Cardiac muscle cell (in vitro differentiated cells and primary cell): ENCODE measurements around the gene RAB3A. TPM values are rescaled to one million over a fixed set of nuclear protein-coding genes. Genes with fewer than 3 reads are reported as not detected.
"Not testable (repeated sequence)": the region's sequence is repeated elsewhere in the genome, so short reads cannot be mapped to it uniquely, and the experiment has no call there.

Source experiments
- DNase-seq, 2 donors: peaks; one replicate each; pipeline versions ENCODE4 v3.0.0 to v3.0.0-alpha.2; 2010 to 2017; ENCODE audit warnings: low read depth in 1 of 2, low spot score in 1 of 2
- H3K27ac ChIP-seq: fragments of 200-600 bp; sonication (generic); 2 replicates; pipeline ENCODE4 v1.5.1; 2016
- H3K27me3 ChIP-seq: fragments of 200-600 bp; sonication (generic); 2 replicates; pipeline ENCODE4 v1.6.0; 2016; ENCODE audit warnings: control low read depth
- H3K36me3 ChIP-seq: fragments of 200-600 bp; sonication (generic); 2 replicates; pipeline ENCODE4 v1.5.1; 2016; ENCODE audit warnings: control low read depth
- H3K4me1 ChIP-seq: fragments of 200-600 bp; sonication (generic); 2 replicates; pipeline ENCODE4 v1.8.1; 2017; ENCODE audit warnings: low read depth, mild to moderate bottlenecking, mixed run types
- H3K4me3 ChIP-seq: fragments of 200-600 bp; sonication (generic); 2 replicates; pipeline ENCODE4 v1.5.1; 2016; ENCODE audit warnings: mild to moderate bottlenecking
- H3K9me3 ChIP-seq: fragments of 200-600 bp; sonication (generic); 2 replicates; pipeline ENCODE4 v1.5.1; 2017; ENCODE audit warnings: low read depth, mild to moderate bottlenecking, control low read depth
- CTCF ChIP-seq: IDR thresholded peaks from 2 replicates; pipeline ENCODE4 v1.5.1; 2012; ENCODE audit warnings: low read depth, mild to moderate bottlenecking, low read length
- polyA plus RNA-seq: library from polyadenylated mRNA; unstranded; fragments of >200 nt; fragmentation: Nextera tagmentation; extraction: Ambion mirVana; gene quantifications from 2 replicates; pipeline ENCODE4 v1.2.1, GENCODE V29; 2016
- total RNA-seq: library from RNA; depleted of rRNA; stranded (reverse); fragments of >200 nt; gene quantifications from 2 replicates; pipeline ENCODE4 v1.2.3, GENCODE V29; 2016

RAB3A gene
- total and polyA plus RNA-seq, 2 experiments from 2014 or later = 12.5 to 13.0 TPM

- no peaks in the 10 kb centered on the region for H3K36me3 ChIP-seq
- H3K4me3 ChIP-seq = no peak overlapping the region
- no peaks in the 10 kb centered on the region for H3K27me3 ChIP-seq
- no peaks in the 10 kb centered on the region for H3K9me3 ChIP-seq
- no peak for TF ChIP-seq CTCF
- no peak overlapping the region for H3K27ac ChIP-seq
- no peaks in the 10 kb centered on the region for H3K4me1 ChIP-seq
- DNase-seq = no peak
These were observed 12.9 kb upstream of the RAB3A start for GRCh38 chr19:18216789-18217188.

- Histone ChIP-seq H3K27ac (no peak overlapping the region), H3K4me1 (no peaks in the 10 kb centered on the region), H3K36me3 (no peaks in the 10 kb centered on the region), H3K9me3 (no peaks in the 10 kb centered on the region), H3K4me3 (no peak overlapping the region), H3K27me3 (no peaks in the 10 kb centered on the region)
- TF ChIP-seq CTCF = no peak
- peak in 1 of 2 donors; percentile 28 for DNase-seq
These were observed 11.1 kb upstream of the RAB3A start for GRCh38 chr19:18214779-18215433.

- DNase-seq = no peak
- Histone ChIP-seq H3K4me3 (no peak overlapping the region), H3K27me3 (no peaks in the 10 kb centered on the region), H3K4me1 (no peaks in the 10 kb centered on the region), H3K27ac (no peak overlapping the region), H3K36me3 (no peaks in the 10 kb centered on the region), H3K9me3 (no peaks in the 10 kb centered on the region)
- no peak for TF ChIP-seq CTCF
These were observed 7.8 kb upstream of the RAB3A start for GRCh38 chr19:18211683-18212082.

- not testable (repeated sequence) for H3K36me3 ChIP-seq
These were observed 6.1 kb upstream of the RAB3A start for GRCh38 chr19:18209912-18210311.

GRCh38 chr19:18208098-18208951, 4.5 kb upstream of the RAB3A start:
- H3K27me3 ChIP-seq = no peaks in the 10 kb centered on the region
- no peaks in the 10 kb centered on the region for H3K9me3 ChIP-seq
- H3K27ac ChIP-seq = no peak overlapping the region
- peak; percentile 47 for TF ChIP-seq CTCF
- H3K36me3 ChIP-seq = no peaks in the 10 kb centered on the region
- peaks cover 7% of the 10 kb centered on the region for H3K4me1 ChIP-seq
- peak in 1 of 2 donors; percentile 87 for DNase-seq
- no peak overlapping the region for H3K4me3 ChIP-seq

More at GRCh38 chr19:18209912-18210311, 6.1 kb upstream of the RAB3A start:
- H3K27ac ChIP-seq, H3K4me1 ChIP-seq, DNase-seq, H3K27me3 ChIP-seq, H3K9me3 ChIP-seq, H3K4me3 ChIP-seq: not testable (repeated sequence)

GRCh38 chr19:18206018-18206417, 2.2 kb upstream of the RAB3A start:
- H3K9me3 ChIP-seq = no peaks in the 10 kb centered on the region
- peaks cover 5% of the 10 kb centered on the region for H3K36me3 ChIP-seq
- no peak for TF ChIP-seq CTCF
- peak overlapping the region; percentile 94 for H3K27ac ChIP-seq
- H3K4me1 ChIP-seq = peaks cover 10% of the 10 kb centered on the region
- no peaks in the 10 kb centered on the region for H3K27me3 ChIP-seq
- H3K4me3 ChIP-seq = peak overlapping the region; percentile 56
- DNase-seq = no peak
